Measurements from ENCODE around the gene GPATCH8. TPM values are rescaled to one million over a fixed set of nuclear protein-coding genes. Genes with fewer than 3 reads are reported as not detected.

Gene GPATCH8
- total RNA-seq, 1 experiment from 2014 or later = 23.2 TPM

DNA sequence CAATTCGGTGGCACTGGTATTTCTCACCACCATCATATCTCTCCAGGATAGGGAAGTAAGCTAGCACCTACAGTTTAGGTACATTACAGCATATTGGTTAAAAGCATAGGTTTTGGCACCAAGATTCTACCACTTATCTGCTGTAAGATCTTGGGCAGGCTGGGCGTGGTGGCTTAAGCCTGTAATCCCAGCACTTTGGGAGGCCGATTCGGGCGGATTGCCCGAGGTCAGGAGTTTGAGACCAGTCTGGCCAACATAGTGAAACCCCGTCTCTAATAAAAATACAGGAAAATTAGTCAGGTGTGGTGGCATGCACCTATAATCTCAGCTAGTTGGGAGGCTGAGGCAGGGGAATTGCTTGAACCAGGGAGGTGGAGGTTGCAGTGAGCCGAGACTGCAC is 51.4 kb downstream of the GPATCH8 start:
- Histone ChIP-seq H3K4me1 (ENCODE audit: low read length) (peaks cover 13% of the 10 kb centered on the region), H3K4me3 (ENCODE audit: low read length) (no peak overlapping the region), H3K79me2 (ENCODE audit: low read length) (peaks cover 74% of the 10 kb centered on the region), H3K27ac (ENCODE audit: low read length) (no peak overlapping the region), H3K36me3 (ENCODE audit: insufficient read depth, low read length) (no peaks in the 10 kb centered on the region), H3K27me3 (ENCODE audit: low read length) (no peaks in the 10 kb centered on the region), H4K20me1 (ENCODE audit: insufficient read depth, low read depth, low read length) (no peaks in the 10 kb centered on the region), H2AFZ (ENCODE audit: low read length) (no peak overlapping the region), H3K9ac (ENCODE audit: low read length) (no peak overlapping the region), H3K4me2 (ENCODE audit: low read depth, low read length, poor library complexity, severe bottlenecking) (no peak overlapping the region), H3K9me3 (ENCODE audit: low read length) (no peaks in the 10 kb centered on the region), H3K9me2 (replicated peaks; ENCODE audit: insufficient read depth, low read length) (no peaks in the 10 kb centered on the region)
- DNase-seq = no peak

DNA sequence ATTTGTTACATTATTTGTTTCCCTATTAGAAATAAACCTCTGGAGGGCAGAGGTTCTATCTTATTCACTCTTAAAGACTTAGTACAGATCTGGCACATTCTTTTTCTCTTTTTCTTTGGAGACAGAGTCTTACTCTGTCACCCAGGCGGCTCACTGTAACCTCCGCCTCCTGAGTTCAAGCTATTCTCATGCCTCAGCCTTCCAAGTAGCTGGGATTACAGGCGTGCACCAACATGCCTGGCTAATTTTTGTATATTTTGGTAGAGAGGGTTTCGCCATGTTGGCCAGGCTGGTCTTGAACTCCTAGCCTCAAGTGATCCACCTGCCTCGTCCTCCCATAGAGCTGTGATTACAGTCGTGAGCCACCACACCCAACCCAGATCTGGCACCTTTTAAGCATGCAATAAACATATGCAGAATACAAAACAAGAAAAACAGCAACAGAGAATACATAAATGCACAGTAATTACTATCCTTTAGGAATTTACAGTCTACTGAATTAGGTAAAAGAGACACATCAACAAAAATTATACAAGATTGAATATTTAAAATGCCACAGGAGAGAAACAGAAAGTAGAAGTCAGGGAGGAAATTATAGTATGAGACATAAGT is 52.1 kb downstream of the GPATCH8 start:
- Histone ChIP-seq H4K20me1 (ENCODE audit: insufficient read depth, low read depth, low read length) (no peaks in the 10 kb centered on the region), H2AFZ (ENCODE audit: low read length) (no peak overlapping the region), H3K36me3 (ENCODE audit: insufficient read depth, low read length) (no peaks in the 10 kb centered on the region), H3K9ac (ENCODE audit: low read length) (no peak overlapping the region), H3K27me3 (ENCODE audit: low read length) (no peaks in the 10 kb centered on the region), H3K4me3 (ENCODE audit: low read length) (no peak overlapping the region), H3K4me1 (ENCODE audit: low read length) (peaks cover 13% of the 10 kb centered on the region), H3K27ac (ENCODE audit: low read length) (no peak overlapping the region), H3K4me2 (ENCODE audit: low read depth, low read length, poor library complexity, severe bottlenecking) (no peak overlapping the region), H3K9me3 (ENCODE audit: low read length) (no peaks in the 10 kb centered on the region), H3K9me2 (replicated peaks; ENCODE audit: insufficient read depth, low read length) (no peaks in the 10 kb centered on the region), H3K79me2 (ENCODE audit: low read length) (peaks cover 76% of the 10 kb centered on the region)
- no peak for DNase-seq

DNA sequence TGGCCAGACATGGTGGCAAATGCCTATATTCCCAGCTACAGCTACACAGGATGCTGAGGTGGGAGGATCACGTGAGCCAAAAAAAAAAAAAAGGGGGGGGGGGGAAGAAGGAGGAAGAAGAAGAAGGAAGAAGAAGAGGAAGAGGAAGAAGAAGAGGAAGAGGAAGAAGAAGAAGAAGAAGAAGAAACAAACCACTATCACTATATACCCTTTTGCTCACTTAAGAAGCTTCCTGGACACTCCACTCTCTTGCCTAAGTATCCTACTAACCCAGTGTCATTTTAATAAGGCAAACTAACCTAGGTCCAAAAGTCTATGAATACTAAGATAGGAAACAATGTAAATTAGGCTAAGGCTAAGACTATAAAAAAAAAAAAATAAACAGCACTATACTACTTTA is 54.8 kb downstream of the GPATCH8 start:
- peaks cover 84% of the 10 kb centered on the region for H3K79me2 ChIP-seq (ENCODE audit: low read length)
- peaks cover 26% of the 10 kb centered on the region for H3K4me1 ChIP-seq (ENCODE audit: low read length)
- H3K4me2 ChIP-seq (ENCODE audit: low read depth, low read length, poor library complexity, severe bottlenecking) = peak overlapping the region; percentile 2
- H3K36me3 ChIP-seq (ENCODE audit: insufficient read depth, low read length) = peaks cover 5% of the 10 kb centered on the region; the same call in 1 of the 2 replicates
- no peaks in the 10 kb centered on the region for H4K20me1 ChIP-seq (ENCODE audit: insufficient read depth, low read depth, low read length)
- H3K9me3 ChIP-seq (ENCODE audit: low read length) = no peaks in the 10 kb centered on the region
- H3K9me2 ChIP-seq (replicated peaks; ENCODE audit: insufficient read depth, low read length) = no peaks in the 10 kb centered on the region
- no peak overlapping the region for H3K4me3 ChIP-seq (ENCODE audit: low read length)
- H3K27ac ChIP-seq (ENCODE audit: low read length) = peak overlapping the region; percentile 15; the same call in 1 of the 2 replicates
- no peaks in the 10 kb centered on the region for H3K27me3 ChIP-seq (ENCODE audit: low read length)
- H3K9ac ChIP-seq (ENCODE audit: low read length) = no peak overlapping the region
- no peak overlapping the region for H2AFZ ChIP-seq (ENCODE audit: low read length)
- no peak for DNase-seq

DNA sequence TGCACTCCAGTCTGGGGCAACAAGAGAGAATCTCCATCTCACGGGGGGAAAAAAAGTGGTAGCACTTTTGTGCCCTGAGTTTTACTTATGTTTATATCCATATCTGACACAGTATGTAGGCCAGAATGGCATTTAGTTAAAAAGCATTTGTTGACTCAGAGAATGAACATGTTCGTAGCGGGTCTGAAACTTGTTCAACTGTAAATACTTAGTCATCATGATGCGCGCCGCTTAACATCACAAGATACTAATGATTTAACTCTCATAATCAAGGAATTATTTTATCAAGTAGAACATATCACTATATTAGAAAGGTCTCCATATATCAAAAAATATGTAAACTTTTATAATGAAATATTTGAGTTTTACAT is 58.5 kb downstream of the GPATCH8 start:
- no peaks in the 10 kb centered on the region for H4K20me1 ChIP-seq (ENCODE audit: insufficient read depth, low read depth, low read length)
- no peak overlapping the region for H3K4me3 ChIP-seq (ENCODE audit: low read length)
- H3K27ac ChIP-seq (ENCODE audit: low read length) = no peak overlapping the region
- no peak overlapping the region for H3K9ac ChIP-seq (ENCODE audit: low read length)
- peaks cover 34% of the 10 kb centered on the region for H3K4me1 ChIP-seq (ENCODE audit: low read length)
- DNase-seq = no peak
- no peaks in the 10 kb centered on the region for H3K9me3 ChIP-seq (ENCODE audit: low read length)
- H3K9me2 ChIP-seq (replicated peaks; ENCODE audit: insufficient read depth, low read length) = no peaks in the 10 kb centered on the region
- no peaks in the 10 kb centered on the region for H3K27me3 ChIP-seq (ENCODE audit: low read length)
- no peak overlapping the region for H2AFZ ChIP-seq (ENCODE audit: low read length)
- H3K79me2 ChIP-seq (ENCODE audit: low read length) = peaks cover 82% of the 10 kb centered on the region
- no peak overlapping the region for H3K4me2 ChIP-seq (ENCODE audit: low read depth, low read length, poor library complexity, severe bottlenecking)
- H3K36me3 ChIP-seq (ENCODE audit: insufficient read depth, low read length) = peaks cover 5% of the 10 kb centered on the region; the same call in 1 of the 2 replicates

DNA sequence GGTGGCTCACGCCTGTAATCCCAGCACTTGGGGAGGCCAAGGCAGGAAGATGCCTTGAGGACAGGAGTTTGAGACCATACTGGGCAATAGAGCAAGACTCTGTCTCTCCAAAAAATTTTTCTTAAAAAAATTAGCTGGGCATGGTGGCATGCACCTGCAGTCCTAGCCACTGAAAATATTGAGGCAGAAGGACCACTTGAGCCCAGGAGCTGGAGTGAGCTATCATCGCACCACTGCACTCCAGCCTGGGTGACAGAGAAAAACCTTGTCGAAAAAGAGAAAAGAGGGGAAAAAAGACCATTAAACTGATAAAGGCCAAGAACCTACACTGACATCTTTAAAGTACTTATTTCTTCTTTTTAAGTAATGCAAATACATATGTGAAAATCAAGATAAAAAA is 60.4 kb downstream of the GPATCH8 start:
- no peak overlapping the region for H3K9ac ChIP-seq (ENCODE audit: low read length)
- no peak overlapping the region for H3K4me3 ChIP-seq (ENCODE audit: low read length)
- peaks cover 87% of the 10 kb centered on the region for H3K79me2 ChIP-seq (ENCODE audit: low read length)
- peaks cover 21% of the 10 kb centered on the region for H3K4me1 ChIP-seq (ENCODE audit: low read length)
- no peaks in the 10 kb centered on the region for H4K20me1 ChIP-seq (ENCODE audit: insufficient read depth, low read depth, low read length)
- H3K27ac ChIP-seq (ENCODE audit: low read length) = peak overlapping the region; percentile 29
- no peaks in the 10 kb centered on the region for H3K9me2 ChIP-seq (replicated peaks; ENCODE audit: insufficient read depth, low read length)
- DNase-seq = no peak
- peak overlapping the region; percentile 11 for H3K4me2 ChIP-seq (ENCODE audit: low read depth, low read length, poor library complexity, severe bottlenecking)
- H3K36me3 ChIP-seq (ENCODE audit: insufficient read depth, low read length) = peaks cover 5% of the 10 kb centered on the region; the same call in 1 of the 2 replicates
- H3K27me3 ChIP-seq (ENCODE audit: low read length) = no peaks in the 10 kb centered on the region
- no peak overlapping the region for H2AFZ ChIP-seq (ENCODE audit: low read length)
- no peaks in the 10 kb centered on the region for H3K9me3 ChIP-seq (ENCODE audit: low read length)

DNA sequence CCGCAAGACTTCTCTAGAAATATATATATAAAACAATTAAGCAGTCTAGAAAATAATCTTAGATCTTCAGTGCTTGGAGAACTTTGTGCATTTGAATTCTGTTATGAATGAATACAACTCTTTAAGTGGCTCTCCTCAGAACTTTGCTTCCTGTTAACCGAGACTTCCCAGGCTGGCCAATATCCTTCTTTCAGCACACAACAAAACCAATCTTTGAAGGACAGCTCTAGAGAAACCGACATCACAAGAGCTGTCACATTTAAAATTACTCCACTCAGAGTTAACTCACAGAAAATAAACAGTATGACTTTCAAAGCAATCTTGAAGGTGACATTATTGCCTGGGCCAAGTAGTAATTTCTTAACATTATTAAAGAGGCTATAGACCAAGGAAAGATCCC is 64.0 kb downstream of the GPATCH8 start:
- Histone ChIP-seq H3K4me2 (ENCODE audit: low read depth, low read length, poor library complexity, severe bottlenecking) (no peak overlapping the region), H3K4me1 (ENCODE audit: low read length) (peaks cover 15% of the 10 kb centered on the region), H3K36me3 (ENCODE audit: insufficient read depth, low read length) (peaks cover 10% of the 10 kb centered on the region; the same call in 1 of the 2 replicates), H4K20me1 (ENCODE audit: insufficient read depth, low read depth, low read length) (no peaks in the 10 kb centered on the region), H3K4me3 (ENCODE audit: low read length) (no peak overlapping the region), H2AFZ (ENCODE audit: low read length) (no peak overlapping the region), H3K9me3 (ENCODE audit: low read length) (no peaks in the 10 kb centered on the region), H3K9me2 (replicated peaks; ENCODE audit: insufficient read depth, low read length) (no peaks in the 10 kb centered on the region), H3K27me3 (ENCODE audit: low read length) (no peaks in the 10 kb centered on the region), H3K9ac (ENCODE audit: low read length) (no peak overlapping the region), H3K27ac (ENCODE audit: low read length) (no peak overlapping the region), H3K79me2 (ENCODE audit: low read length) (peaks cover 67% of the 10 kb centered on the region)
- no peak for DNase-seq

GRCh38 chr17:44438636-44439035 is 64.6 kb downstream of the GPATCH8 start:
- no peak overlapping the region for H3K27ac ChIP-seq (ENCODE audit: low read length)
- no peaks in the 10 kb centered on the region for H3K9me2 ChIP-seq (replicated peaks; ENCODE audit: insufficient read depth, low read length)
- no peaks in the 10 kb centered on the region for H4K20me1 ChIP-seq (ENCODE audit: insufficient read depth, low read depth, low read length)
- peaks cover 10% of the 10 kb centered on the region for H3K4me1 ChIP-seq (ENCODE audit: low read length)
- H2AFZ ChIP-seq (ENCODE audit: low read length) = no peak overlapping the region
- DNase-seq = no peak
- no peaks in the 10 kb centered on the region for H3K9me3 ChIP-seq (ENCODE audit: low read length)
- H3K9ac ChIP-seq (ENCODE audit: low read length) = no peak overlapping the region
- H3K36me3 ChIP-seq (ENCODE audit: insufficient read depth, low read length) = peaks cover 11% of the 10 kb centered on the region; the same call in 1 of the 2 replicates
- no peaks in the 10 kb centered on the region for H3K27me3 ChIP-seq (ENCODE audit: low read length)
- H3K4me3 ChIP-seq (ENCODE audit: low read length) = no peak overlapping the region
- H3K79me2 ChIP-seq (ENCODE audit: low read length) = peaks cover 61% of the 10 kb centered on the region
- no peak overlapping the region for H3K4me2 ChIP-seq (ENCODE audit: low read depth, low read length, poor library complexity, severe bottlenecking)

DNA sequence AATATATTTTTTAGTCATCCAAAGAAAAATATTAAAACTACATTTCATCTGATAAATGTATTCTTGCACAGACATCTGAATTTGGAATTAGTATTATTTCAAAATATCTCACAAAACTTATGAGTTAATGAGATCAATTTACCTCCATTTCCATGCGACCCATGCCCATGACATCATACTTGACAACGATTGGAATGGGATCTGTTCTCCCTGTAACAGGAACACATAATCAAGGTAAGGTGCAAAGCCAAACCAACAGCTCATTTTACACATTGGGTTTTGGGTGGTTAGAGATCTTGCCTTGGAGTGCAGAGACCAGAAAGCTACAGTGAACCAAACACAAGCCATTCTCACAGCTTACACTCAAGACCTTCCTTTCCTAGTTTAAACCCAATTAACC is 66.9 kb downstream of the GPATCH8 start:
- Histone ChIP-seq H3K36me3 (ENCODE audit: insufficient read depth, low read length) (peaks cover 27% of the 10 kb centered on the region; the same call in 1 of the 2 replicates), H2AFZ (ENCODE audit: low read length) (no peak overlapping the region), H3K4me1 (ENCODE audit: low read length) (no peaks in the 10 kb centered on the region), H3K9ac (ENCODE audit: low read length) (no peak overlapping the region), H3K4me3 (ENCODE audit: low read length) (no peak overlapping the region), H3K9me2 (replicated peaks; ENCODE audit: insufficient read depth, low read length) (no peaks in the 10 kb centered on the region), H3K27ac (ENCODE audit: low read length) (no peak overlapping the region), H3K4me2 (ENCODE audit: low read depth, low read length, poor library complexity, severe bottlenecking) (no peak overlapping the region), H3K79me2 (ENCODE audit: low read length) (peaks cover 55% of the 10 kb centered on the region), H3K9me3 (ENCODE audit: low read length) (no peaks in the 10 kb centered on the region), H4K20me1 (ENCODE audit: insufficient read depth, low read depth, low read length) (no peaks in the 10 kb centered on the region), H3K27me3 (ENCODE audit: low read length) (no peaks in the 10 kb centered on the region)
- no peak for DNase-seq
